Glutamatergic neuron (in vitro differentiated cells): ENCODE measurements around the gene SMIM1. TPM values are rescaled to one million over a fixed set of nuclear protein-coding genes. Genes with fewer than 3 reads are reported as not detected.
A peak's percentile ranks its signal among the peaks of the same experiment; 100 is the strongest.

Experiments
- DNase-seq: peaks from one replicate; pipeline ENCODE4 v3.0.0; 2022
- H3K27ac Mint-ChIP-seq: one replicate; pipeline ENCODE4 v1.8.0; 2020; ENCODE audit warnings: mild to moderate bottlenecking, mixed read lengths, inconsistent platforms; ENCODE audit not compliant: unreplicated experiment
- H3K27me3 Mint-ChIP-seq: one replicate; pipeline ENCODE4 v1.8.0; 2020; ENCODE audit warnings: mild to moderate bottlenecking, moderate library complexity, mixed read lengths, inconsistent platforms; ENCODE audit not compliant: unreplicated experiment
- H3K36me3 Mint-ChIP-seq: one replicate; pipeline ENCODE4 v1.8.0; 2020; ENCODE audit warnings: mild to moderate bottlenecking, mixed read lengths, inconsistent platforms; ENCODE audit not compliant: unreplicated experiment
- H3K4me1 Mint-ChIP-seq: one replicate; pipeline ENCODE4 v1.8.0; 2020; ENCODE audit warnings: mild to moderate bottlenecking, low read depth, mixed read lengths, inconsistent platforms; ENCODE audit not compliant: unreplicated experiment
- H3K4me3 Mint-ChIP-seq: one replicate; pipeline ENCODE4 v1.8.0; 2020; ENCODE audit warnings: mild to moderate bottlenecking, mixed read lengths, inconsistent platforms; ENCODE audit not compliant: unreplicated experiment
- H3K9me3 Mint-ChIP-seq: one replicate; pipeline ENCODE4 v1.8.0; 2020; ENCODE audit warnings: mild to moderate bottlenecking, moderate library complexity, mixed read lengths, inconsistent platforms; ENCODE audit not compliant: unreplicated experiment
- CTCF ChIP-seq: fragments of 200-600 bp; sonication (generic); IDR thresholded peaks from one replicate; pipeline ENCODE4 v1.5.0; 2021; ENCODE audit not compliant: partially characterized antibody, unreplicated experiment
- total RNA-seq: library from RNA; stranded (reverse); fragmentation: NEBNext Ultra II Directional; extraction: Animal tissue kit (Norgen Biotek cat#: 25700); gene quantifications from one replicate; pipeline ENCODE4 v1.2.1, GENCODE V29; 2021; ENCODE audit not compliant: unreplicated experiment

SMIM1 gene
- total RNA-seq, 1 donor from 2014 or later = 7.5 TPM

- Mint-ChIP-seq H3K27me3 (peaks cover 16% of the 10 kb centered on the region), H3K9me3 (peaks cover 7% of the 10 kb centered on the region), H3K4me3 (no peak overlapping the region), H3K27ac (no peak overlapping the region), H3K36me3 (no peaks in the 10 kb centered on the region), H3K4me1 (peaks cover 16% of the 10 kb centered on the region)
- TF ChIP-seq CTCF = peak; percentile 17
- DNase-seq = peak; percentile 65
Measured at GRCh38 chr1:3727042-3727824, 45.3 kb upstream of the SMIM1 start.

GRCh38 chr1:3727825-3728776, 44.4 kb upstream of the SMIM1 start:
- H3K4me1 Mint-ChIP-seq = peaks cover 17% of the 10 kb centered on the region
- H3K9me3 Mint-ChIP-seq = peaks cover 7% of the 10 kb centered on the region
- peaks cover 16% of the 10 kb centered on the region for H3K27me3 Mint-ChIP-seq
- H3K4me3 Mint-ChIP-seq = no peak overlapping the region
- peak; percentile 9 for DNase-seq
- H3K36me3 Mint-ChIP-seq = no peaks in the 10 kb centered on the region
- no peak for TF ChIP-seq CTCF
- H3K27ac Mint-ChIP-seq = no peak overlapping the region

- H3K9me3 Mint-ChIP-seq = peaks cover 6% of the 10 kb centered on the region
Measured at GRCh38 chr1:3729594-3730542, 42.7 kb upstream of the SMIM1 start.

More at GRCh38 chr1:3729594-3730542, 42.7 kb upstream of the SMIM1 start:
- no peak for TF ChIP-seq CTCF
- Mint-ChIP-seq H3K27ac (no peak overlapping the region), H3K36me3 (no peaks in the 10 kb centered on the region), H3K4me1 (peaks cover 22% of the 10 kb centered on the region), H3K27me3 (peaks cover 13% of the 10 kb centered on the region), H3K4me3 (no peak overlapping the region)
- DNase-seq = peak; percentile 17
